ENCODE measurements around the gene MAD1L1.

DNA sequence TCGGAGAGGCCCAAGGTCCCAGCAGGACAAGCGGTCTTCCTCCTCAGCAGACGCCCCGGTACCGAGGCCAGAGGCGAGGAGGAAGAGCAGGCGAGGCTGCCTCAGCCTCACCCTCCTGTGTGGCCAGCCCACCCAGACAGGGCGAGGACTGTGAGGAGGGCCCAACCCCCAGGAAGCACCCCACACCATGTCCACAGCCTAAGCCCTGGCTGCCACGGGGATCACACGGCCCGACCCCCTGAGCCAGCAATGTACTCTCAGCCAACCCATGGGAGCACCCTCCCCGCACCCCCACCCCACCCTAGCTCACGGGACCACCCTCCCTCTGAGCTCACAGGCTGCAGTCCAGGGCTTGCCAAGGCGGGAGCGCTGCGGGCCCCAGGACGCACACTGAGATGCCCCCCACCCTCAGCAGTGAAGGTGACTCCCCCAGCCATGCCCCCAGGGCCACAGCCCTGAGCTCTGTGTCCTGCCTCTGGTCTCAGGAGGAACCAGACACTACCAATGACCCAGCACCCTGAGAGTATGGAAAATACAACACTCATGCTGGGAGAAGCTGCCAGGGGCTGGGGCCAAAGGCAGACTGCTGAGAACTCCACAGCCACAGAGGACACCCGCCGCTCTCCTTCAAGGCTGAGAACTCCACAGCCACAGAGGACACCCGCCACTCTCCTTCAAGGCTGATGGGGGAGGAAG lies 93.6 kb downstream of the MAD1L1 start:
- no peak for TF ChIP-seq BHLHE40 (IDR thresholded peaks at IDR 0.05; ENCODE audit: low read depth, low read length)
- TF ChIP-seq NFE2L2 (IDR thresholded peaks at IDR 0.05; ENCODE audit: low read depth, low read length): no peak
- TF ChIP-seq, protein P1, sequence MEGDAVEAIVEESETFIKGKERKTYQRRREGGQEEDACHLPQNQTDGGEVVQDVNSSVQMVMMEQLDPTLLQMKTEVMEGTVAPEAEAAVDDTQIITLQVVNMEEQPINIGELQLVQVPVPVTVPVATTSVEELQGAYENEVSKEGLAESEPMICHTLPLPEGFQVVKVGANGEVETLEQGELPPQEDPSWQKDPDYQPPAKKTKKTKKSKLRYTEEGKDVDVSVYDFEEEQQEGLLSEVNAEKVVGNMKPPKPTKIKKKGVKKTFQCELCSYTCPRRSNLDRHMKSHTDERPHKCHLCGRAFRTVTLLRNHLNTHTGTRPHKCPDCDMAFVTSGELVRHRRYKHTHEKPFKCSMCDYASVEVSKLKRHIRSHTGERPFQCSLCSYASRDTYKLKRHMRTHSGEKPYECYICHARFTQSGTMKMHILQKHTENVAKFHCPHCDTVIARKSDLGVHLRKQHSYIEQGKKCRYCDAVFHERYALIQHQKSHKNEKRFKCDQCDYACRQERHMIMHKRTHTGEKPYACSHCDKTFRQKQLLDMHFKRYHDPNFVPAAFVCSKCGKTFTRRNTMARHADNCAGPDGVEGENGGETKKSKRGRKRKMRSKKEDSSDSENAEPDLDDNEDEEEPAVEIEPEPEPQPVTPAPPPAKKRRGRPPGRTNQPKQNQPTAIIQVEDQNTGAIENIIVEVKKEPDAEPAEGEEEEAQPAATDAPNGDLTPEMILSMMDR (conservative IDR thresholded peaks at IDR 0.05; ENCODE audit: low read depth, low read length): no peak
- TF ChIP-seq POLR2A (IDR thresholded peaks at IDR 0.05; ENCODE audit: low read depth, low read length): no peak
